Endothelial cell (in vitro differentiated cells): ENCODE measurements around the gene LRSAM1. TPM values are rescaled to one million over a fixed set of nuclear protein-coding genes. Genes with fewer than 3 reads are reported as not detected.

Source experiments
- DNase-seq: peaks from one replicate; pipeline ENCODE4 v3.0.0; 2021; ENCODE audit warnings: low spot score
- H3K27ac Mint-ChIP-seq: one replicate; pipeline ENCODE4 v1.8.0; 2021; ENCODE audit warnings: mixed read lengths, inconsistent platforms; ENCODE audit not compliant: unreplicated experiment
- H3K27me3 Mint-ChIP-seq: one replicate; pipeline ENCODE4 v1.8.0; 2021; ENCODE audit warnings: mild to moderate bottlenecking, moderate library complexity, mixed read lengths, inconsistent platforms; ENCODE audit not compliant: unreplicated experiment
- H3K36me3 Mint-ChIP-seq: one replicate; pipeline ENCODE4 v1.8.0; 2021; ENCODE audit warnings: mild to moderate bottlenecking, low read depth, mixed read lengths, inconsistent platforms; ENCODE audit not compliant: unreplicated experiment
- H3K4me1 Mint-ChIP-seq: one replicate; pipeline ENCODE4 v1.8.0; 2021; ENCODE audit warnings: mild to moderate bottlenecking, mixed read lengths, inconsistent platforms; ENCODE audit not compliant: unreplicated experiment
- H3K4me3 Mint-ChIP-seq: one replicate; pipeline ENCODE4 v1.8.0; 2021; ENCODE audit warnings: mild to moderate bottlenecking, mixed read lengths, inconsistent platforms; ENCODE audit not compliant: unreplicated experiment
- H3K9me3 Mint-ChIP-seq: one replicate; pipeline ENCODE4 v1.8.0; 2021; ENCODE audit warnings: mixed read lengths, inconsistent platforms; ENCODE audit not compliant: unreplicated experiment
- CTCF ChIP-seq: fragments of 200-600 bp; sonication (generic); IDR thresholded peaks from one replicate; pipeline ENCODE4 v1.5.0; 2021; ENCODE audit warnings: antibody characterized with exemption; ENCODE audit not compliant: unreplicated experiment
- total RNA-seq: library from RNA; stranded (reverse); fragmentation: NEBNext Ultra II Directional; extraction: Animal tissue kit (Norgen Biotek cat#: 25700); gene quantifications from one replicate; pipeline ENCODE4 v1.2.1, GENCODE V29; 2021; ENCODE audit not compliant: unreplicated experiment

The LRSAM1 gene
- total RNA-seq, 1 donor from 2014 or later, result 22.6 TPM

- Mint-ChIP-seq H3K9me3 (no peaks in the 10 kb centered on the region), H3K27ac (peak overlapping the region; percentile 97), H3K4me1 (peaks cover 57% of the 10 kb centered on the region), H3K36me3 (peaks cover 54% of the 10 kb centered on the region), H3K27me3 (peaks cover 15% of the 10 kb centered on the region), H3K4me3 (peak overlapping the region; percentile 70)
- no peak for DNase-seq
- no peak for TF ChIP-seq CTCF
Observed at GRCh38 chr9:127527560-127528268, 76.4 kb downstream of the LRSAM1 start.

- H3K36me3 Mint-ChIP-seq, result peaks cover 46% of the 10 kb centered on the region
- H3K27ac Mint-ChIP-seq, result peak overlapping the region; percentile 97
- no peak for TF ChIP-seq CTCF
- peak overlapping the region; percentile 63 for H3K4me3 Mint-ChIP-seq
- peaks cover 55% of the 10 kb centered on the region for H3K4me1 Mint-ChIP-seq
- H3K27me3 Mint-ChIP-seq, result peaks cover 15% of the 10 kb centered on the region
- no peaks in the 10 kb centered on the region for H3K9me3 Mint-ChIP-seq
- DNase-seq, result peak; percentile 47
Observed at GRCh38 chr9:127528422-127529251, 77.3 kb downstream of the LRSAM1 start.

- Mint-ChIP-seq H3K4me3 (no peak overlapping the region), H3K4me1 (peaks cover 56% of the 10 kb centered on the region), H3K9me3 (no peaks in the 10 kb centered on the region), H3K27ac (no peak overlapping the region), H3K27me3 (peaks cover 17% of the 10 kb centered on the region), H3K36me3 (peaks cover 36% of the 10 kb centered on the region)
- no peak for TF ChIP-seq CTCF
- no peak for DNase-seq
Observed at GRCh38 chr9:127529671-127530070, 78.4 kb downstream of the LRSAM1 start.

GRCh38 chr9:127530206-127530941, 79.1 kb downstream of the LRSAM1 start:
- Mint-ChIP-seq H3K36me3 (peaks cover 29% of the 10 kb centered on the region), H3K4me3 (peak overlapping the region; percentile 44), H3K4me1 (peaks cover 51% of the 10 kb centered on the region), H3K9me3 (no peaks in the 10 kb centered on the region), H3K27ac (no peak overlapping the region), H3K27me3 (peaks cover 20% of the 10 kb centered on the region)
- DNase-seq, result no peak
- no peak for TF ChIP-seq CTCF
